Measurements from ENCODE around the gene MRPL18. TPM values are rescaled to one million over a fixed set of nuclear protein-coding genes. Genes with fewer than 3 reads are reported as not detected.
A peak's percentile ranks its signal among the peaks of the same experiment; 100 is the strongest.

The MRPL18 gene
- total and polyA plus RNA-seq, 2 of the 4 experiments (the other 2 are of a cell fraction): 53.4 to 56.8 TPM

GRCh38 chr6:159760602-159761057, 29.6 kb upstream of the MRPL18 start:
- Histone ChIP-seq H4K5ac (ENCODE audit: low read depth, low read length) (no peak overlapping the region; the same call in 1 of the 2 replicates), H3K9me3 (ENCODE audit: control insufficient read depth, insufficient read depth, low read length) (no peaks in the 10 kb centered on the region), H3K27ac (ENCODE audit: insufficient read depth, low read length) (peak overlapping the region; percentile 94), H3K9ac (ENCODE audit: low read depth, low read length) (peak overlapping the region; percentile 87; the same call in 1 of the 2 replicates), H3K14ac (replicated peaks; ENCODE audit: low read depth, low read length) (peak overlapping the region; percentile 80; the same call in 1 of the 2 replicates), H4K20me1 (ENCODE audit: insufficient read depth, low read length) (peaks cover 6% of the 10 kb centered on the region; the same call in 1 of the 2 replicates), H2BK120ac (ENCODE audit: low read depth, low read length) (0 out of 2 replicates have a peak overlapping the region, but pooled peaks have one; percentile 75), H3K56ac (ENCODE audit: extremely low read depth, insufficient read depth, low read length) (peak overlapping the region; percentile 93; the same call in 1 of the 2 replicates), H2BK20ac (ENCODE audit: low read depth, low read length) (no peak overlapping the region), H3K4ac (ENCODE audit: low read depth, low read length) (peak overlapping the region; percentile 94), H3K36me3 (ENCODE audit: control insufficient read depth, insufficient read depth, low read length) (peaks cover 16% of the 10 kb centered on the region), H2AK5ac (ENCODE audit: low read depth, low read length) (peak overlapping the region; percentile 54), H4K91ac (ENCODE audit: insufficient read depth, low read depth, low read length) (peak overlapping the region; percentile 76; the same call in 1 of the 2 replicates), H3K27me3 (ENCODE audit: control insufficient read depth, insufficient read depth, low read length) (no peaks in the 10 kb centered on the region), H3K9me1 (ENCODE audit: insufficient read depth, low read length) (peaks cover 13% of the 10 kb centered on the region), H2BK5ac (ENCODE audit: low read depth, low read length, poor library complexity, severe bottlenecking) (peak overlapping the region; percentile 53), H3K79me1 (ENCODE audit: low read depth in 1 of 2, low read length in 2 of 2) (peaks cover 10 to 24% of the 10 kb centered on the region in 2 experiments), H2AK9ac (replicated peaks; ENCODE audit: low read depth, low read length, poor library complexity) (peak overlapping the region; percentile 55), H2BK15ac (ENCODE audit: low read depth, low read length) (peak overlapping the region; percentile 15; the same call in 1 of the 3 replicates), H3K4me3 (ENCODE audit: insufficient read depth, low read depth, low read length) (no peak overlapping the region), H2AFZ (replicated peaks; ENCODE audit: low read length, poor library complexity) (peak overlapping the region; percentile 59), H3K4me1 (ENCODE audit: control insufficient read depth, insufficient read depth, low read length) (peaks cover 16% of the 10 kb centered on the region), H3K18ac (ENCODE audit: low read depth, low read length) (0 out of 2 replicates have a peak overlapping the region, but pooled peaks have one; percentile 27), H3K23ac (ENCODE audit: low read depth, low read length) (0 out of 2 replicates have a peak overlapping the region, but pooled peaks have one; percentile 83), H4K8ac (ENCODE audit: low read depth in 2 of 2, low read length in 2 of 2) (peak overlapping the region; percentile 94 to 96; a peak in 3 of 4 replicates), H3K4me2 (ENCODE audit: low read depth, low read length) (peak overlapping the region; percentile 82)
- DNase-seq: peak; percentile 64
- TF ChIP-seq CTCF (conservative IDR thresholded peaks at IDR 0.05; ENCODE audit: low read depth, low read length): no peak
- TF ChIP-seq MAZ (IDR thresholded peaks at IDR 0.05; ENCODE audit: borderline replicate concordance, low read depth, low read length): no peak
- TF ChIP-seq POLR2A (IDR thresholded peaks at IDR 0.05; ENCODE audit: low read depth, low read length): no peak
- TF ChIP-seq USF2 (IDR thresholded peaks at IDR 0.05; ENCODE audit: low read depth, low read length): no peak
- TF ChIP-seq BHLHE40 (IDR thresholded peaks at IDR 0.05; ENCODE audit: low read depth, low read length): no peak
- no peak for TF ChIP-seq RAD21 (IDR thresholded peaks at IDR 0.05; ENCODE audit: low read length)
- no peak for TF ChIP-seq MAFK (IDR thresholded peaks at IDR 0.05; ENCODE audit: low read depth, low read length)
- peak; percentile 70 for TF ChIP-seq CEBPB (IDR thresholded peaks at IDR 0.05; ENCODE audit: low read depth, low read length)
- ChIA-PET CTCF (no interaction called here), POLR2A (ENCODE audit: unreplicated experiment) (no interaction called here)
- in situ Hi-C loops (cut with MboI; ENCODE audit: low sequenced_read_pairs): loop anchor here (10.0 kb wide), 1 partner anchor 66 kb away; the partner anchor contains the start of gene SOD2
- dilution Hi-C loops (cut with HindIII; ENCODE audit: low sequenced_read_pairs, unreplicated experiment): no loop called here
- 19% methylated on average over 3 of the region's 3 CpGs; no CpG with 5 or more reads in 1 of the 2 experiments for WGBS, 2 experiments (ENCODE audit: extremely low coverage in 2 of 2, insufficient read length in 1 of 2)
- ATAC-seq (ENCODE audit: low read depth): peak; percentile 9
- intact Hi-C loops (cut with micrococcal nuclease): loop anchor here (2.0 kb wide), 1 partner anchor 68 kb away; the partner anchor contains the start of gene SOD2
- BruUV-seq (replicated peaks): no TSS peak
